ENCODE results near the gene ASPSCR1. TPM values are rescaled to one million over a fixed set of nuclear protein-coding genes. Genes with fewer than 3 reads are reported as not detected.

Gene ASPSCR1
- total and polyA plus RNA-seq, 2 donors (not counting 1 experiment from before 2014, with no cell fraction given) = 6.3 to 35.7 TPM

DNA sequence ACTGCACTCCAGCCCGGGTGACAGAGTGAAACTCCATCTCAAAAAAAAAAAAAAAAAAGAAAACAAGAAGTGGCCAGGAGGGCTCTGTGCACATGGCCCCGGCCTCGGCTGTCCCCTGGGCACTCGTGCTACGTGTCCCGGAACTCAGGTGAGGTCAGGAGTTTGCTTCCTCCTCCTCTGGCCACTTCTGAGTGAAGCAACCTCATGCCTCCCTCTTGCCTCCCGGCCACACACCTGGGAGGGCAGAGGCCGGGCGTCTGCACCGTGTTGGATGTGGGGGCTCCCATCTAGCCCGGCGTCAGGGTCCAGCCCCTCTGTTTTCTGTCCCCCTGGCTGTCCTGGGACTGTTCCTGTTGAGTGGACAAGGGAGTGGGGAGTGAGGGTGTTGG is 22.2 kb downstream of the ASPSCR1 start:
- Histone ChIP-seq H3K9me3 (ENCODE audit: control insufficient read depth, insufficient read depth, low read depth, low read length) (no peaks in the 10 kb centered on the region), H3K4me3 (replicated peaks in 1 of 4; ENCODE audit: control extremely low read depth in 1 of 4, insufficient read depth in 1 of 4, low read depth in 3 of 4, low read length in 4 of 4) (no peak overlapping the region), H3K4me1 (ENCODE audit: control insufficient read depth, extremely low read depth, insufficient read depth, low read length) (peaks cover 21% of the 10 kb centered on the region), H3K79me2 (ENCODE audit: control insufficient read depth, insufficient read depth, low read length) (no peaks in the 10 kb centered on the region), H2AFZ (ENCODE audit: low read length) (no peak overlapping the region), H3K36me3 (ENCODE audit: control insufficient read depth, insufficient read depth, low read length) (peaks cover 2% of the 10 kb centered on the region), H4K20me1 (ENCODE audit: control insufficient read depth, extremely low read depth, insufficient read depth, low read length) (no peaks in the 10 kb centered on the region), H3K4me2 (ENCODE audit: extremely low read depth, insufficient read depth, low read length) (no peak overlapping the region), H3K27ac (ENCODE audit: insufficient read depth, low read length) (no peak overlapping the region), H3K9ac (ENCODE audit: insufficient read depth, low read length) (no peak overlapping the region), H3K27me3 (ENCODE audit: control insufficient read depth, insufficient read depth, low read length) (no peaks in the 10 kb centered on the region)
- DNase-seq (ENCODE audit: low read depth in 2 of 2) = no peak
- TF ChIP-seq EZH2 (IDR thresholded peaks at IDR 0.05; ENCODE audit: low read length, missing control alignments) = no peak
- TF ChIP-seq, protein P1, sequence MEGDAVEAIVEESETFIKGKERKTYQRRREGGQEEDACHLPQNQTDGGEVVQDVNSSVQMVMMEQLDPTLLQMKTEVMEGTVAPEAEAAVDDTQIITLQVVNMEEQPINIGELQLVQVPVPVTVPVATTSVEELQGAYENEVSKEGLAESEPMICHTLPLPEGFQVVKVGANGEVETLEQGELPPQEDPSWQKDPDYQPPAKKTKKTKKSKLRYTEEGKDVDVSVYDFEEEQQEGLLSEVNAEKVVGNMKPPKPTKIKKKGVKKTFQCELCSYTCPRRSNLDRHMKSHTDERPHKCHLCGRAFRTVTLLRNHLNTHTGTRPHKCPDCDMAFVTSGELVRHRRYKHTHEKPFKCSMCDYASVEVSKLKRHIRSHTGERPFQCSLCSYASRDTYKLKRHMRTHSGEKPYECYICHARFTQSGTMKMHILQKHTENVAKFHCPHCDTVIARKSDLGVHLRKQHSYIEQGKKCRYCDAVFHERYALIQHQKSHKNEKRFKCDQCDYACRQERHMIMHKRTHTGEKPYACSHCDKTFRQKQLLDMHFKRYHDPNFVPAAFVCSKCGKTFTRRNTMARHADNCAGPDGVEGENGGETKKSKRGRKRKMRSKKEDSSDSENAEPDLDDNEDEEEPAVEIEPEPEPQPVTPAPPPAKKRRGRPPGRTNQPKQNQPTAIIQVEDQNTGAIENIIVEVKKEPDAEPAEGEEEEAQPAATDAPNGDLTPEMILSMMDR (conservative IDR thresholded peaks at IDR 0.05 in 1 of 2, IDR thresholded peaks at IDR 0.05 in 1 of 2; ENCODE audit: low read depth in 1 of 2, low read length in 2 of 2) = no peak

DNA sequence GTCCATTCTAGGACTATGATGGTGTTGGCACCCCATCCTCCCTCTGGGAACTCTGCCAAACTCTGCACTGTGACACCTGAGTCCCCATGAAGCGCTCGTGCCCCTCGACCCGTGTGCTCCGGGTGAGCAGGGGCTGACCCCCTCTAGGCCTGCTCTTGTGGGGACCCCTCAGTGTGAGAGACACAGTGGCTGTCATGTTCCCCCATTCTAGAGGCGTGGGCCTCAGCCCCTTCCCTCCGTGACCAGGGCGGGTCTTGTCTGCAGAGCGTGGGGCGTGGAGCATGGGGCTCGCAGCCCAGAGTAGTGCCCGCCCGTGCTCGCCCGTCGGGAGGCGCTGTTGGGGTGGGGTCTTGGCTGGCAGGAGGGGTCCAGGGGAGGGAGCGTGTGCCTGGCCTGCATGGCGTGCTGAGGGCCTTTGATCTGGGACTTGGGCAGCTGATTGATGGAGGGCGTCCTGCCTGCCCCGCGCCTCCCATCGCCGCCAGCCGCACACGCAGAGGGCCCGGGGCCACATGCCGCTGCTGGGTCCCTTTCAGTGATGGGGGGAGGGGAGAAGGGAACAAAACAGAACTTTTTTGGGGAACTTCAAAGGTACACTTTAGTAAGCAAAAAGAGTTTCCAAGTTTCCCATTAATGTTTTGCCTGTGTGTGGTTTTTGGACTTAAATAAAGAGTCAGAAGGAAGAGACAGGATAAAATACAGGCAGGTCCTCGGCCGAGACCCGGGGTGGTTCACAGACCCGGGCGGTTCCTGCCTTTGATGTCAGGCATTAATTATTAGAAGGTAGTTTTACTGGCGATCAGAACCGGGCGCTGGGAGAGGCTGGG is 22.8 kb downstream of the ASPSCR1 start:
- Histone ChIP-seq H3K9ac (ENCODE audit: insufficient read depth, low read length) (no peak overlapping the region), H2AFZ (ENCODE audit: low read length) (no peak overlapping the region), H3K27ac (ENCODE audit: insufficient read depth, low read length) (no peak overlapping the region), H3K4me3 (replicated peaks in 1 of 4; ENCODE audit: control extremely low read depth in 1 of 4, insufficient read depth in 1 of 4, low read depth in 3 of 4, low read length in 4 of 4) (no peak overlapping the region), H4K20me1 (ENCODE audit: control insufficient read depth, extremely low read depth, insufficient read depth, low read length) (no peaks in the 10 kb centered on the region), H3K4me1 (ENCODE audit: control insufficient read depth, extremely low read depth, insufficient read depth, low read length) (peaks cover 18% of the 10 kb centered on the region), H3K79me2 (ENCODE audit: control insufficient read depth, insufficient read depth, low read length) (no peaks in the 10 kb centered on the region), H3K4me2 (ENCODE audit: extremely low read depth, insufficient read depth, low read length) (no peak overlapping the region), H3K27me3 (ENCODE audit: control insufficient read depth, insufficient read depth, low read length) (no peaks in the 10 kb centered on the region), H3K9me3 (ENCODE audit: control insufficient read depth, insufficient read depth, low read depth, low read length) (no peaks in the 10 kb centered on the region), H3K36me3 (ENCODE audit: control insufficient read depth, insufficient read depth, low read length) (peaks cover 2% of the 10 kb centered on the region)
- DNase-seq (ENCODE audit: low read depth in 2 of 2) = no peak
- no peak for TF ChIP-seq EZH2 (IDR thresholded peaks at IDR 0.05; ENCODE audit: low read length, missing control alignments)
- TF ChIP-seq, protein P1 (conservative IDR thresholded peaks at IDR 0.05 in 1 of 2, IDR thresholded peaks at IDR 0.05 in 1 of 2; ENCODE audit: low read depth in 1 of 2, low read length in 2 of 2) = no peak

DNA sequence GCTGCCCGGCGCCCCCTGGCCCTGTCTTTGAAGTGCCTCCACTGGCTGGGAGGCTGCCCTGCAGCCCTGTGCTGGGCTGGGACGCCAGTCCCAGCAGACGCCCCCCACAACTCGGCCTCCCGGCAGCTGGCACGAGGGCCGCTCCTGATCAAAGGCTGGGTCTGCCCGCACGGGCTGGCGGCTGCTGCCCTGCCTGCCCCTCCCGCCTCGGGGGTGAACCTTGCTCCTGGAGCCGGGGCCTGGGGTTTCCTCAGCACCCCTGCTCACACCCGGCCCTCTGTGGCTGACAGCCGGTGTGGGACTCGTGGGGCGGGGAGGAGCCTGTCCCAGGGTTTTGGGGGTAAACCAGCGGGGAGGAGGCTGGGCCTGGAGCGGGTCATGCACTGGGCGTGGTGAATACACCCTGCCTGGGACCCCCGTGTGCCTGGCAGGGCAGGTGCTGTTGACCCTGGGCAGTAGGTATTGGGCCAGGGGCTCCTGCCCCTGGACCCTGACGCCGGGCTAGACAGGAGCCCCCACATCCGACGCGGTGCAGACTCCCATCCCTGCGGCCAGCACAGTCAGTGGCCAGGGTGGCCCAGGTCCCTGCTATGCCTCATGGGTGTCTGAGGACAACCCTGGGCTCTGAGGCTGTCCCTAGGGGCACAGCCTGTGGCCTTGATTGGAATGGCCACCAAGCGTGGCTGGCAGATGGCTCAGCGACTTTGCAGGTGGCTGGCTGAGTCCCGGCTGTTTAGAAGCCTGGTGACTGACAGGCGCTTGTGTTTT is 23.6 kb downstream of the ASPSCR1 start:
- Histone ChIP-seq H3K9ac (ENCODE audit: insufficient read depth, low read length) (no peak overlapping the region), H3K4me1 (ENCODE audit: control insufficient read depth, extremely low read depth, insufficient read depth, low read length) (peaks cover 21% of the 10 kb centered on the region), H2AFZ (ENCODE audit: low read length) (no peak overlapping the region), H3K4me2 (ENCODE audit: extremely low read depth, insufficient read depth, low read length) (no peak overlapping the region), H3K36me3 (ENCODE audit: control insufficient read depth, insufficient read depth, low read length) (peaks cover 2% of the 10 kb centered on the region), H3K79me2 (ENCODE audit: control insufficient read depth, insufficient read depth, low read length) (no peaks in the 10 kb centered on the region), H3K27ac (ENCODE audit: insufficient read depth, low read length) (no peak overlapping the region), H3K9me3 (ENCODE audit: control insufficient read depth, insufficient read depth, low read depth, low read length) (no peaks in the 10 kb centered on the region), H3K27me3 (ENCODE audit: control insufficient read depth, insufficient read depth, low read length) (no peaks in the 10 kb centered on the region), H4K20me1 (ENCODE audit: control insufficient read depth, extremely low read depth, insufficient read depth, low read length) (no peaks in the 10 kb centered on the region), H3K4me3 (replicated peaks in 1 of 4; ENCODE audit: control extremely low read depth in 1 of 4, insufficient read depth in 1 of 4, low read depth in 3 of 4, low read length in 4 of 4) (no peak overlapping the region)
- no peak for DNase-seq (ENCODE audit: low read depth in 2 of 2)
- TF ChIP-seq EZH2 (IDR thresholded peaks at IDR 0.05; ENCODE audit: low read length, missing control alignments) = no peak
- TF ChIP-seq, protein P1 (conservative IDR thresholded peaks at IDR 0.05 in 1 of 2, IDR thresholded peaks at IDR 0.05 in 1 of 2; ENCODE audit: low read depth in 1 of 2, low read length in 2 of 2) = no peak
